ENCODE results near the gene PSG5.
"Not testable (repeated sequence)": the region's sequence is repeated elsewhere in the genome, so short reads cannot be mapped to it uniquely, and the experiment has no call there.

DNA sequence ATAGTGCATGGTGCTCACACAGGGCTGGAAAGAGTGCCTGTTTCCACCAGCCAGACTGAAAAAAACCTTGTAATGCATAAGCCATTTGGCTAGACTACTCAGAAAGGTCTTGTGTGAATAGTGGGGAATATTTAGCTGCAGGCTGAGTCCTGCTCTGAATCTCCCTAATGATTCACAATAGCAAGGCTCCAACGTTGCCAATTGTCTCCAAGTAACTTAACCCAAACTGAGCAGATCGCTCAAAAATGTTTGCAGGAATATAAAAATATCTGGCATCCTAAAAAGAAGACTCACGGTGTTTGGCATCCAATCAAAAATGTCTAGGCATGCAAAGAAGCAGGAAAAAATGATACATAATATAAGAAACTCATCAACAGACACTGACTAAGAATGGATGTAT, 59.0 kb downstream of the PSG5 start:
- TF ChIP-seq, protein P1, sequence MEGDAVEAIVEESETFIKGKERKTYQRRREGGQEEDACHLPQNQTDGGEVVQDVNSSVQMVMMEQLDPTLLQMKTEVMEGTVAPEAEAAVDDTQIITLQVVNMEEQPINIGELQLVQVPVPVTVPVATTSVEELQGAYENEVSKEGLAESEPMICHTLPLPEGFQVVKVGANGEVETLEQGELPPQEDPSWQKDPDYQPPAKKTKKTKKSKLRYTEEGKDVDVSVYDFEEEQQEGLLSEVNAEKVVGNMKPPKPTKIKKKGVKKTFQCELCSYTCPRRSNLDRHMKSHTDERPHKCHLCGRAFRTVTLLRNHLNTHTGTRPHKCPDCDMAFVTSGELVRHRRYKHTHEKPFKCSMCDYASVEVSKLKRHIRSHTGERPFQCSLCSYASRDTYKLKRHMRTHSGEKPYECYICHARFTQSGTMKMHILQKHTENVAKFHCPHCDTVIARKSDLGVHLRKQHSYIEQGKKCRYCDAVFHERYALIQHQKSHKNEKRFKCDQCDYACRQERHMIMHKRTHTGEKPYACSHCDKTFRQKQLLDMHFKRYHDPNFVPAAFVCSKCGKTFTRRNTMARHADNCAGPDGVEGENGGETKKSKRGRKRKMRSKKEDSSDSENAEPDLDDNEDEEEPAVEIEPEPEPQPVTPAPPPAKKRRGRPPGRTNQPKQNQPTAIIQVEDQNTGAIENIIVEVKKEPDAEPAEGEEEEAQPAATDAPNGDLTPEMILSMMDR (IDR thresholded peaks at IDR 0.05): not testable (repeated sequence)
- not testable (repeated sequence) for TF ChIP-seq POLR2A (IDR thresholded peaks at IDR 0.05)
